SHP77 (cell line): ENCODE data around the gene CAMKK1.

ENCODE experiments used
- DNase-seq, 2 experiments: peaks; one replicate each; lab custom pipeline; 2025; lab: John Stamatoyannopoulos, UW

Gene CAMKK1

DNA sequence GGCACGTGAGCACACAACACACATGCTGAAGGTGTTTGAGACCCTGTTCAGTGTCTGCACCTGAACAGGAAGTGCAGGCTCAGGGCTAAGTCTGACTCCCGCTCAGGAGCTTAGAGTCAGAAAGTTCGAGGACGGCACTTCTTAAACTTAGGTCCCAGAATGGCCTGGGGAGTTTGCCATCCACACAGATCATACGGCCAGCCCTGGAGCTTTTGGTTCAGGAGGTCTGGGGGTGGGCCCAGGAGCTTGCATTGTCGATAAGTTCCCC lies 4.0 kb upstream of the CAMKK1 start:
- DNase-seq = no peak

DNA sequence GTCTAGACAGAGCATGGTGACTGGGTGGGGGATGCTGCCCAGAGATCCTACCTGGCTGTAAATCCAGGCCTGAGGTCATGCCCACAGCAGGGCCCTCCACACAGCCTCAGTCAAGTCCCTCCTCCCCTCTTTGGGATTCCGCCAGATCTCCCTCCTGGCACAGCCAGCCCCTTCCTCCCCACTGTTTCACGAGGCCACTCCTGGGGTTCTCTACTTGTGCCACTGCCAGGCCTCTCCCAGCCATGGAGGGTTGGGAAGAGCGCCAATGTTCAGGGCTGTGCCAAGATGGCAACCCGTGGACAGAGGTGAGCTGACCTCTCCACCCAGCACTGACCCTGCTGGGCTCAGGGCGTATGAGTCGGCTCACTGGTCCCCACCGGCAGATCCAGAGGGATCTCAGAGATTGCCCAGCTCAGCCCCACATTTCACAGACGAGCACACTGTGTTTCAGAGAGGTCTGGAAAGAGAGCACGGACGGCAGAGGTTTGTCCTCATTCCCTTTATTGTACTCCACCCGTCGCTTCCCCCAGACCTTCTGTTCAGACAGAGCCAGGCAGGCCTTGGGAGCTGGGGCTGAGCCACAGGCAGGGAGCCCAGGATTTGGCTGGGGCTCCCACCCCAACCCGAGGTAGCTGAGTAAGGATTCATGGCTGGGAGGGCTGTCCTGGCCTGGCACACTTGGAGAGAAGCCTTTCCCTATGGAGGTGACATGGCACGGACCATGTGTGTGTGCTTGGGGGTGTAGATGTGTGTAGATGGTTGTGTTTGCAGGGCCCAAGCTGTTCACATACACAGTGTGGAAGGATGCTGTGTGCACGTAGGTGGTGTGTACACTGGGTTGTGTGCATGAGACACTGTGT lies 3.5 kb upstream of the CAMKK1 start:
- DNase-seq = no peak

DNA sequence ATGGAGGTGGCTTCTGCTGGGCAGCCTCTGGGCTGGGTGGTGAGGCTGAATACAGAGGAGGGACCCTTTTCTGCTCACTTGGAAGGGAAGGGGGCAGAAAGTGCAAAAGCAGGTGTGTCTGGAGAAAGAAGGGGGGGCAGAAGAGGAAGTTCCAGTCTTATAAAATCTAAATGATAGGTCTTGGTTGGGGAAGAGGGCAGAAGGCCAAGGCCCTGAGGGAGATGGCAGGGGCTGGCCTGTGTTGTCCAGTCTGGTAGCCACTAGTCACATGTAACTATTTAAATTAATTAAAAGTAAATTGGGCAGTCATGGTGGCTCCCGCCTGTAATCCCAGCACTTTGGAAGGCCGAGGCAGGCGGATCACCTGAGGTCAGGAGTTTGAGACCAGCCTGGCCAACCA lies 2.5 kb upstream of the CAMKK1 start:
- no peak for DNase-seq

DNA sequence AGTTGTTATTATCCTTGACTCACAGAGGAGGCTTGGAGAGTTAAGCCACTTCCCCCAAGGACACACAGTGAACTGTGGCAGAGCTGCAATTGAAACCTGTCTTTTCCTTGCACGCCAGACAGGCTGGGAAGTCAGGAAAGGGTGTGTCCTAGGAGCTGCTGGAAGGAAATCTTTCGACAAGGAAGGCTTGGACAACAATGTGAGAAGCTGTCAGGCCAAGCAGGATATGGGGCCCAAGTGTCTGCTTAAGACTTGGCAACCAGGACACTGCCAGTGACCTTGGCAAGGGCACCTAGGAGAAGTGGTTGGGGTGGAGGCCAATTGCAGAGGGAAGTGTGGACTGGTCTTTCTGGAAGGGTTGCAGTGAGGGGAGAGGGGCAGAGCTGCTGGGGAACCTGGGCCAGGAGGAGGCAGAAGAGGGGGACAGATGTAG lies 2.1 kb upstream of the CAMKK1 start:
- DNase-seq = no peak

DNA sequence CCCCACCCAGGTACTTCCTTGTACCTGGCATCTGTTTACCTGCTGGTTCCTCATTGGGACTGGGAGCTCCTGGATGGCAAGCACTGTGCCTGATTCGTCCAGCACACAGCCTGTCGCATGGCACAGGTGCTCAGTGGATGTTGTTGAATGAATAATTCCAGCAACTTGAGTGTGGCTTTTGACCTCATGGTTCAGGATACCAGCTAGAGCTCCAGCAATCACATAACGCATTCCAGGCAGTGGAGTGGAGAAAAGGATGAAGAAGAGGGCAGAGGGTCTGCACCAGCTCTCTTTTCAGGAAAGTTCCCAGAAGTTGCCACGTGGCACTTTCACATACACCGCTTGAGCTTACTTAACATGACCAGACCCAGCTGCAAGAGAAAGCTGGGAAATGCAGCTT lies 1.3 kb upstream of the CAMKK1 start:
- no peak for DNase-seq

DNA sequence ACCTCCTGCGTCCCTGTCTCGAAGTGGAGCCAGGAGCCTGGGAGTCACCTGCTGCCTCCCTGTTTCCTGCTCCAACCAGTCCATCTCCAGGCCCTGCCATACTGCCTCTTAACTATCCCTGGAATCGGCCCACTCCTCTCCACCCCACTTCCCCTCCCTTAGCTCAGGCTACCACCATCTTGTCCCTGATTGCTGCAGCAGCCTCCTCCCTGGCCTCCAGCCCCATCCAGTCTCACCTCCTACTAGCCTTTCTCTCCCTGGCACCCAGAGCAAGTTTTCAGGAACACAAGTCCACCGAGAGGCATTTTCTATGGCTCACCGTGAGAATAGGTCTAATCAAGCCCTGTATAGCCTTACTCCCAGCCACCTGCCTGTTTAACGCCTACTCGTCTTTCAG lies 865 bp upstream of the CAMKK1 start:
- no peak for DNase-seq

DNA sequence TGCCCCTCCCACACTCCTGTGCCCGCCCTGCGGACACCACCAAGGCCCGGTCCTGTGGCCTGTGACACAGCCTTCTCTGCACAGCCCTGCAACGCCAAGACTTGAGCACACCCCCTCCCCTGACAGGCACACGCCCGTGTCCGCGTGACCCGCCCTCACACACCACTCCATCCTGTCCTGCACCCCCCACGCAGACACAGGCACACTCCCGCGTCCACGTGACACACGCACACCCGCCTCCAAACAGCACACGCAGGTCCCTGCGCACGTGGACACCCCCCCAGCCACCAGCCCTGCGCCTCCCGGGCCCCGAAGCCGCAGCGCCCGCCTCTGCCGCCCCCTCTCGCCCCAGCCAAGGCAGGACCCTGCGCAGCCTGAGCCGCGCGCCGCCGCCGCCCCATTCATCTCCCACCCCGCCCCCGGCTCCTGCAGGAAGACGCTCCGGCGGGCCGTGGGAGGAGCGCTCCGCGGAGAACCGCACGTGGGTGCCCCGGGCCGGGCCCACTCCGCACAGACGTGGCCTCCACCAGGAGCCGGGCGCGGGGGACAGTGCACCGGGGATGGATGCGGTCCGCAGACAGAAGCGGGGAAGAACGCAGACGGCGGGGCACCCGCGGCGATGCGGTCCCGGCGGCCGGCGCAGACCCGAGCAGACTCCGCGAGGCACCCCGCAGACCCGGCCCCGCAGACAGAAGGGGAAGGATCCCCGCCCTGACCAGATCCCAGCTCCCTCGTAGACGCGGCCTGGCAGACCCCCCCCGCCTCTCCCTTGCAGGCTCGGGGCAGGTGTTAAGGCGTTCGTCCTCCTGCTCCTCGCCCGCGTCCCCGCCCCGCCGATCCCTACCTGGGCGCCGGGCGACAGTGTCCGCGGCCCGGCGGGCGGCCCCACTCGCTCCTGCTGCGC lies 506 bp downstream of the CAMKK1 start:
- DNase-seq = peak; percentile 22 to 54

DNA sequence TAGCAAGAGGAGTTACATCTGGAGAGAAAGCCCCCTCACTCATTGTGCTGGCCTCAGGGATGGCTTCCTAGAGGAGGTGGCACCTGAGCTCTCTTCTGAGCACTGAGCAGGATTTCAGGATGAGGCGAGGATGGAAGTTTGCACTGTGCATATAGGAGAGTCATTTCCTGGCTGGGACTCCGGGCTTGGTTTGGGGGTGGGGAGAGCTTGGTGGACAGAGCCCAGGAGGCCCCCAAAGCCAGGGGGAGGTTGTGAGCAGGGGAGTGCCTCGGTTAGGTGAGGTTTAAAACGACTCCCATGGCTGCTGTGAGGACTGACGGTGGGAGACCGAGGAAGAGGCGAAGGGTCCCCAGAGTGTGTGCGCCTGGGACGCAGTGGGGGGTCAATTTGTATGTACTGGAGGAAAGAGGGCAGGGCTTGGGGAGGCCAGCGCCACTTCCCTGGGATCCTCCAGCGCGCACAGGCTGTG lies 1.2 kb downstream of the CAMKK1 start:
- no peak for DNase-seq

DNA sequence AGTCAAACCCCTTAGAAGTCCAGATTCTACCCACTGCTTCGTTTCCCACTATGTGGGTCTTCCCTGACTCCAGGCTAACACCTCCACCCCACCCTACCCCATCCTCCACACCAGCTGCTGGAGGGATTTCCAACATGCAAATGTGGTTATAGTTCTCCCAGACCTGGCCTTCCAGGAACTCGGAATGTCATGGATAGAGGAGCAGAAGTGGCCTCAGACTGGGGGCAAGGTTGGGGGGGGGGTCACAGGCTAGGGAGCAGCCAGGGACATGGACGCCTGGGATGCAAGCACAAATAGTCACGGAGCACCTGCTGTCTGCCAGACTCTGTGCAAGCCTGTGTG lies 2.0 kb downstream of the CAMKK1 start:
- DNase-seq = no peak

DNA sequence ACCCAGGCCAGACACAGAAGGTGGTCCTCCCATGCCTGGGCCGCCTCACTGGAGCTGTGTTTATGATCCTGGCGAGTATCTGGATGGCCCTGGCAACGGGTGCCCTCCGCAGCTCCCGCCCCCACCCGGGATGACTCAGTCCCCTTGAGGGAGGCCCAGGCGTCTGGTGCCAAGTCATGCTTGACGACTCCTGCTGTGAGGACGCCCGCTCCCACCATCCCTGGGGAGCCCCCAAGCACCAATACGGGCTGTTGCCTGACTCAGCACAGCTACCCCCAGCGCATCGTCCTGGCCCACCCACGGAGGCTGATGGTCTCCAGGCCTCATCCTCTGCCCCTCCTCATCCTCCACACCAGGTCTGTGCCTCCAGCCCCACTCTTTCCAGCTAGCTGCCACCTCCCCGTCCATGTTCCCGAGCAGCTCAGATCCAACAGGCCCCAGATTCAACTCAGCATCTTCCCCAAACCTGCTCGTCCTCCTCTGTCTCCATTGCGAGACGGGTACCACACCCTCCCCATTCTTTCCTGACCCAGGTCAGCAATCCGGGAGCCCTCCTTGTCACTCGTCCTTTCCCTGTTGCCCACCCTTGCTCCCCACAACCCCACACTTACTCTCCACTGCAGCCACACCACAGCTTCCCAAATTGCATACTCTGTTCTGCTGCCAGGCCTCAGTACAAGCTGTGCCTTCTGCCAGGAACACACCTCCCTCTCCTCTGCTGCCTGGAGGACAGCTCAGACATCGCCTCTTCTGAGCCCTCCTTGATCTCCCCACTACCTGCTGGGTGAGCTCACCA lies 2.6 kb downstream of the CAMKK1 start:
- DNase-seq = peak; percentile 78 to 85

DNA sequence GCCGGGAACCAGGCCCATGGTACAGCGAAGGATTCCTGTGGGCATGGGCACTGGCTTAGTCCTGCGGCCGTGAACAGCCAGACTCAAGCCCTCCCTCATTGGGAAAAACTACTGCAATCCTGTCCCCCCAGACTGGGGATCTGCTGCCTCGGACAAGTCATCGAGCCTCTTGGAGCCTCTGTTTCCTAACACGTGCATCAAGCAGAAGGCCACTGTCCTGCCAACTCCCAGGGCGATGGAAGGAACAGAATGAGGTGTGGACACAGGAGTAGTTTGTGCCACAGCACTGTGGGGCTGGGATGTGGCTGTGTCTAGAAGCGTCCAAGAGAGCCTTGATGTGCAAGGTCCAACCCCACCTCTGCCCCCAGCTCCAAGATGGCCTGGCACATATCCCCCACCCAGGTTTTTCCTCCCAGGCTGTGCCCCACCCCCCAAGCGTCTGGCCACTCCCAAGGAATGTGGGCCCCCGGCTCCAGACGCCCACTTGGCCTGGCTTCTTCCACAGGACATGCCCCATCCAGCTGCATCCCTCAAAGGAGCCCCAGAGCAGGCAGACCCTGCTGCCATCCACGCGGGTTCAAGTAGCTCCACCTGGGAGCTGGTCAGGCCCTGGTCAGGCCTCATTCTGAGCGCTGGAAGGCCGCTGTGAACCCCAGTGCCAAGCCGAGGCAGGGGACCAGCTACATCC lies 3.4 kb downstream of the CAMKK1 start:
- DNase-seq = no peak

DNA sequence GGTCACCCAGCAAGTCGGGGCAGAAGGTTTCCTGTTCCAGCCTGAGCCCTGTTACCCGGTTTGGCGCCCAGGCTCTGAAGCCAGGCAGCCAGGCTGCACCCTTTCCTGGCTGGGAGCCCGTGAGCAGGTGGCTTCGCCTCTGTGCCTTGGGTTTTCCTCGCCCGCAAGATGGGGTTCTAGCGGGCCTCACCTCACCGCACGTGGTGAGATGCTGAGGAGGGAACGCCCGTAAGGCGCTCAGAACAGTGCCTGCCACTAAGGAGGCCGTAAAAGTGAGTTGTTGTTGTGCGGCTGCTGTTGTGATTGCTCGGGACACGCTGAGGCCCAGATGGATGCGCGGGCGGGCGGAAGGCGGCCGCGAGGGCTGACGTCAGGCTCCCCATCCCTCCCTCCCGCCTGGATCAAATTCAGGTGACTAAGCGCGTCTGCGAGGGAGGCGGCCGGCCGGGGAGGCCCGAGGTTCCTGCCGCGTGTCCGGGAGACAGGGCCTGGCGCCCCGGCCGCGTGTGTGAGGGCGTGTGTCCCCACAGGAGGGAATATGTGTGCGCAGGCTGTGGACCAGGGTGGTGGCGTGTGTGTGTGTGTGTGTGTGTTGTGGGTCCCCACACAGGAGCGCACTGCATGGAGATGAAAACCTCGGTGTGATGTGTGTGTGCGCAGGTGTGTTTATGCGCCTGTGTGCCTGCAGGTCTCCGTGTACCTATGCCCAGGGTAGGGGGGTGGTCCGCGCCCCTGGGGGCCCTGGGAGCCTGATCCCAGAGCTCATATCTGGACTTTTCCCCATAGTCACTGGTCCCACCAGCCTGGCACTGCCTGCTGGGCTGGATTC lies 4.3 kb downstream of the CAMKK1 start:
- DNase-seq = peak; percentile 87 to 95

DNA sequence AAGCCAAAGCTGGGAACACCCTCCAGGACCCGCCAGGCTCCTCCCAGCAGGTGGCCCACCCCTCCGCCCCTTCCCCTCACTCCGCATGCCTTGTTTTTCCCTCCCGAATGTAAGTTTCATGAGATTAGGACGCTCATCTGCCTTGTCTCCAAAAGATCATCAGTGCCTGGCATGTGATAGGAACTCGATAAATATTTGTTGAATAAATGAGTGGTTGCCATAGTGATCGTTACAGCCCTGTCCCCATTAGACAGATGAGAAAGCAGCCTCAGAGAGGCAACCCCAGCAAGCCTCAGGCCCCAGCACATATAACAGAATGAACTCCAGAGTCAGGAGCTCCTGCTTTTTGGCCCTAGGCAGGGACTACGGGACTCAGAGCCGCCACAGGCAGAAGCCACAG lies 5.0 kb downstream of the CAMKK1 start:
- peak; percentile 27 to 41 for DNase-seq

DNA sequence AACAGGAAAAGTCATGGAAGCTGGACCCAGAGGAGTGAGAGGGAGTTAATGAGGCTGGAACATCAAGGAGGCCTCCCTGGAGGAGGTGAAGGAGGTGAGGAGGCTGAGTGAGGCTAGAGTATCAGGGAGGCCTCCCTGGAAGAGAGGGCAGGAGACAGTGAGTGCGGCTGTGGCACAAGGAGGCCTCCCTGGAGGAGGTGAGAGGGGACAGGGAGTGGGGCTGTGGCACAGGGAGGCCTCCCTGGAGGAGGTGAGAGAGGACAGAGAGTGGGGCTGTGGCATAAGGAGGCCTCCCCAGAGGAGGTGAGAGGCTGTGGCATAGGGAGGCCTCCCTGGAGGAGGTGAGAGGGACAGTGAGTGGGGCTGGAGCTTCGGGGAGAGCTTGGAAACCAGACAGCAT lies 5.5 kb downstream of the CAMKK1 start:
- no peak for DNase-seq

DNA sequence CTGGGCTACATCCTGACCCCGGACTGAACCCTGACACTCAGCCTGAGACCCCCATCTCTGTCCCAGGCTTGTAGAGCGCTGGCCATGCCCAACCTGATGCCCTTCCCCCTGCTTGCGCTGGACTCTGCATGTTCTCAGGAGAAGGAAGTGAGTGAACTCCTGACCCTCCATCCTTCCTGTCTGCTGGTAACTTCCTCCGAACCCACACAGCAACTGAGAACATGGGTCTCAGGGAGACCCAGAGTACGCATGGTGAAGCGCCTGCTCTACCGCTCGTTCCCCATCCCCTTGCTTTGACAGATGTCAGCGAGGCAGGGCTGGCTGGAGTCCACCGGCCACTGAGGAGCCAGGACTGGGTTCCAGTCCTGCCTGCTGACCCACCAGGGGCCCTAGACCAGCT lies 6.1 kb downstream of the CAMKK1 start:
- no peak for DNase-seq

DNA sequence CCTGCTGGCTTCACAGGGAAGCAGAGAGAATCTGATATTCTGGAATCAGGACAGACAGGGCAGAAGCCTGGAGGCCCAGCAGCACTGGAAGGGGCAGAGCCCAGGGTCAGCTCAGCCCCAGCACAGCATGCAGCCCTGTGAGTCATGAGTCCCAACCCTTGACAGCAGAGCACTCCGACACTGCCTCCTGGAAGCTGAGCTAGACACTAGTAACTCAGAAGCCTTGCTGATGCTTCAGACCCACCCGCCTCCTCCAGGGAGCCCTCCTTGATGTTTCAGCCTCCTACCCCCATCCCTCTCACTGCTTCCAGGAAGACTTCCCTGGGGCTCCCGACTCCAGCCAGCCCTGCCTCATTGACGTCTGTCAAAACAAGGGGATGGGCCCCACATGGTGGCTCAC lies 6.9 kb downstream of the CAMKK1 start:
- DNase-seq = no peak

DNA sequence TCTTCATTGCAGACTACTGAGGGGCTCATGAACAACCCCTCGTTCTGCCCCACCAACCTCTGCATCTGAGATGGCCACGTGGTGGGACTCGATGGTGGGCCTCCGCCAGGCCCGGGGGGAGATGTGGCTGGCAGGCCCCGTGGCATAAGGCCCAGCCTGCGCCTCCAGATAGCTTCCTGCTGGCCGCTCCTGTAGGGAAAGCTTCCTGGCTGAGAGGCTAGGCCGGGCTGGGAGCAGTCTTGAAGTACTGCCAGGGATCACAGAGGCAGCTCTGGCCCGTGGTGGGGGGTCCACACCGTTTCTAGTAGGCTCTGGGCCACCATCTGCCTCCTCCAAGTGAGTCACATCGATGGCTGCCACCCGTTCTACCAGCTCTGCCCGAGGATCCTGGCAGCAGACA lies 7.6 kb downstream of the CAMKK1 start:
- DNase-seq = no peak

DNA sequence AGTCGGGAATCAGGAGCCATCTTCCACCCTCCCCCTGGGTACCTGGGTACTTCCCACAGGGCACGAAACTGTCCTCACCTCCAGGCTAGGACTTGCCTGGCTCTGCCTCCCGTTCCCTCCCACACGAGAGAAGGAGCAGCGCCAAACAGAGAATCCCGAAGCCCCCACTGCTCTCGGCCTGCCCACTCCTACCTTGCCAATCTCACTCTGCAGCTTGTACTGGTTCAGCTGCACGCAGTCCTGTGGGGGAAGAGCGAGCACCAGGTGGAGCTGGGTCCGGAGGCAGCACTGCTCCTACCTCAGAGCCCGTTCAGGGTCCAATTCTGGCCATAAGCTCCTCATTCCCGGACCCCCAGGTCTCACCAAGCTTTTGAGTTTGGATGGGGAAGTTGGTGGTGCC lies 8.7 kb downstream of the CAMKK1 start:
- no peak for DNase-seq

DNA sequence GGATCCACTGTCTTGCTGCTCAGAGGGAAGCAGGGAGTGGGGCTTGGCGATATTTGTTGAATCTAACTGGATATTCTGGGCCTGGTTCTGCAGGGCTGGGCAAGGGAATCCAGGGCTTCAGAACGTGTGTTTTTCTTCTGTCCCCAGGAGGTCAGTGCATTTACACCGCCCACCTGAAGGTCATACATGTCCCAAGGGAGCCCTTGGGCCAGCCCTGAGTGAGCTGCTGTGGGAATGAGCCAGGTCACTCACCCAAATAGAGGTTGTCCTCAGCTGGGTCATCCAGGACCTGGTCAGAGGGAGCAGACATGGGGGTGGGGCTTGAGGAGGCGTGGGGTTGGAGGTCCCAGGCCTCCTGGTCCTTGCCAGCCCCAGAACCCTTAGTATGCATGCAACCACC lies 10.6 kb downstream of the CAMKK1 start:
- DNase-seq = no peak

DNA sequence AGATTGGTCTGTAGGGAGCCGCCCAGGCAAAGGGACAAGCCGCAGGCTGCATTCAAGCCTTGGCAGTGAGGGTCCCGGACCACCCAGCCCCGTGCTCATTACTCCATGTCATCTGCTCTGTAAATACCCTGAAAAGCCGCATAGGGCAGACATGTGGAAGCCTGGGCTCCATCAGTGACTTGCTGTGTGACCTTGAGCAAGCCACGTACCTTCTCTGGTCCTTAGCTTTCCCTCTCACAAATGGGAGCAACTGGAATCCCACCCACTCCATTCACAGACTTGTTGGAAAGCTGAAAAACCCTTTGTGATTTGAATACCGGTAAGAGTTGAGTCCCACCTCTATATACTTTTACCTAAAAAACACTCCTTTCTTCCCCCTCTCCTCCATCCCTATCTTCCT lies 11.9 kb downstream of the CAMKK1 start:
- DNase-seq = no peak
